GM12864 (cell line): ENCODE results near the gene LCN12.

Source experiments
- DNase-seq: peaks from one replicate; pipeline ENCODE4 v3.0.0-alpha.2; 2011; ENCODE audit warnings: low read depth
- H3K4me3 ChIP-seq: 2 replicates; pipeline ENCODE4 v1.5.1; 2011; ENCODE audit warnings: mild to moderate bottlenecking, low read depth, low read length, control low read depth
- TF ChIP-seq, protein P1 (sequence below): IDR thresholded peaks from 2 replicates; pipeline ENCODE4 v1.5.1; 2011; ENCODE audit warnings: low read depth, mild to moderate bottlenecking, moderate library complexity, low read length, control low read depth, inconsistent platforms; ENCODE audit errors: missing control alignments

The LCN12 gene

DNA sequence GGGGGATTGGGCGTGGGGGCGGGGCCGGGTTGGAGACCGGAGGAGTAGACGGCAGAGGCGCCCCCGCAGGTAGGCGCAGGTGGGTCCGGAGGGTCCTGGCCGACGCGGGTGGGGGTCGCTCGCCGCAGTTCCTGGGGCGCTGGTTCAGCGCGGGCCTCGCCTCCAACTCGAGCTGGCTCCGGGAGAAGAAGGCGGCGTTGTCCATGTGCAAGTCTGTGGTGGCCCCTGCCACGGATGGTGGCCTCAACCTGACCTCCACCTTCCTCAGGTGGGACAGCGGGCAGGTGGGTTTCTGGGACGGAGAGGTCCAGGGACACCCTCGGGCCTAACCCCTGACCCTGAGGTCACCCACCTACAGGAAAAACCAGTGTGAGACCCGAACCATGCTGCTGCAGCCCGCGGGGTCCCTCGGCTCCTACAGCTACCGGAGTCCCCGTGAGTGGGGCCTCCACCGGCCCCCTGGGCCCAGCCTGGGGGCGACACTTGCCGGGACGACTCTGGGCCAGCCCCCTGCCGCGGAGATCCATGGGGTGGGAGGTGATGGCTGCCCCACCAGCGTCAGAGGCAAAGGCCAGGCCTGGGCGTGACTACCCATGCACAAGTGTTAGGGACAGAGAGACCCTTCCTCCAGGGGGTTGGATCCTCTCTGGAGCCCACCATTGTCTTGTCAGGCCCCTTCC is 26.9 kb downstream of the LCN12 start:
- no peak overlapping the region for H3K4me3 ChIP-seq
- TF ChIP-seq, protein P1, sequence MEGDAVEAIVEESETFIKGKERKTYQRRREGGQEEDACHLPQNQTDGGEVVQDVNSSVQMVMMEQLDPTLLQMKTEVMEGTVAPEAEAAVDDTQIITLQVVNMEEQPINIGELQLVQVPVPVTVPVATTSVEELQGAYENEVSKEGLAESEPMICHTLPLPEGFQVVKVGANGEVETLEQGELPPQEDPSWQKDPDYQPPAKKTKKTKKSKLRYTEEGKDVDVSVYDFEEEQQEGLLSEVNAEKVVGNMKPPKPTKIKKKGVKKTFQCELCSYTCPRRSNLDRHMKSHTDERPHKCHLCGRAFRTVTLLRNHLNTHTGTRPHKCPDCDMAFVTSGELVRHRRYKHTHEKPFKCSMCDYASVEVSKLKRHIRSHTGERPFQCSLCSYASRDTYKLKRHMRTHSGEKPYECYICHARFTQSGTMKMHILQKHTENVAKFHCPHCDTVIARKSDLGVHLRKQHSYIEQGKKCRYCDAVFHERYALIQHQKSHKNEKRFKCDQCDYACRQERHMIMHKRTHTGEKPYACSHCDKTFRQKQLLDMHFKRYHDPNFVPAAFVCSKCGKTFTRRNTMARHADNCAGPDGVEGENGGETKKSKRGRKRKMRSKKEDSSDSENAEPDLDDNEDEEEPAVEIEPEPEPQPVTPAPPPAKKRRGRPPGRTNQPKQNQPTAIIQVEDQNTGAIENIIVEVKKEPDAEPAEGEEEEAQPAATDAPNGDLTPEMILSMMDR = no peak
- DNase-seq = no peak

DNA sequence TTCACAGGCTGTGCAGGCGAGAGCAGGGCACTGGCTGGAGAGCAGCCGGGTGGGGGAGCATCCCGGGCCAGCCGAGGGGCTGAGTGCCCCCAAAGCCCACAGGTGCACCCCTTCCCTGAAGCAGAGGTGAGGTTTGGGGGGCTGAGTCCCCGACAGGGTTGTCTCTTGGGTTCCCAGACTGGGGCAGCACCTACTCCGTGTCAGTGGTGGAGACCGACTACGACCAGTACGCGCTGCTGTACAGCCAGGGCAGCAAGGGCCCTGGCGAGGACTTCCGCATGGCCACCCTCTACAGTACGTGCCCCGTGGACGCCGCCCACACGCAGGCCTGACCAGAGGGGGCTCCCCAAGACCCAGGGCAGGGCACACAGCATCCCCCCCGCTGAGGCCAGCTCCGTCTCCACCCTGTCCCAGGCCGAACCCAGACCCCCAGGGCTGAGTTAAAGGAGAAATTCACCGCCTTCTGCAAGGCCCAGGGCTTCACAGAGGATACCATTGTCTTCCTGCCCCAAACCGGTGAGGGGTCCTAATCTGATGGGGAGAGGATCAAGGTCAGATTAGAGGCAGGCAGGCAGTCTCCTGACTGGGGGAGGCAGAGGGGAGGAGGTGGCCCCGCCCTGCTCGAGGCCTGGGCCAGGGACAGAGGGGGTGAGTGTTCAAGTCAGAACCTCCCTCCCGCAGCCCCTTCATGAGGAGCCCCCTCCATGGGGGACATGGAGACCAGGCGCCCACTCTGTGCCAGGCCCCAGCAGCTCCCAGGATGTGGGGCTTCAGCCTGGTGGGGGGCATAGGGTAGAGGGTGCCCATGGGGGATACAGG is 27.9 kb downstream of the LCN12 start:
- TF ChIP-seq, protein P1 = no peak

DNA sequence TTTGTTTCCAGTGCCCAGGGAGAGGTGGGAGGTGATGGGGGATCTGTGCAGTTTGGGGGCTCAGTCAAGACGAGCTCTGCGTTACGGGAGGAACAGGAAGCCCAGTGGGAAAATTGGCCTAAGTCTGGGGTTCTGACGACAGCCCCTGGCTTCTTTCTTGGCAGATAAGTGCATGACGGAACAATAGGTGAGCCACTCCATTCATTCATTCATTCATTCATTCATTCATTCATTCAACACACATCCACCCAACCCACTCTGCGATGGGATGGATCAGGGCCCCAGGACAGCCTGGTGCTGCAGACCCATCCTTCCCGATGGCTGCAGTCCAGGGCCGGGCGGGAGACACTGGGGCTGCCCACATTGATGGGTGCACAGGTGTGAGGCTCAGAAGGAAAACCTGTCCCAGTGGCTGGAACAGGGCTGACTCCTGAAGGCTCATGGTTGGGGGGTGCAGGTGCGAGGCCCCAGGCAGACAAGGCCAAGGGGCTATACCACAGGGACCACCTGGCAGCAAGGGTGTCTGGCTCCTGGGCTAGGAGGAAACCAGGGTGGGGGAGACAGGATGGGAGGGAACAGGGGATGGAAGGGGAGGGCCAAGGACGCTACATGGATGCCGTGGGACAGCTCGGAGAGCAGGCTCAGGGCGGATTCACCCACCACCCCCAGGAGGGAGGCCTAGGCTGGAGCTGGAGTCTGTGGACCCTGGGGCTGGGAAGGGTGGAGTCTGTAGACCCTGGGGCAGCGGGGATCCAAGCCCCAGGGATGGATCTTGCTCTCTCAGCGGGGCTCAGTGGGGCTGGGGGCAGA is 28.8 kb downstream of the LCN12 start:
- TF ChIP-seq, protein P1 = no peak
- DNase-seq = no peak
- no peak overlapping the region for H3K4me3 ChIP-seq

More for the DNA sequence above, 27.9 kb downstream of the LCN12 start:
- no peak for DNase-seq
- H3K4me3 ChIP-seq = no peak overlapping the region

DNA sequence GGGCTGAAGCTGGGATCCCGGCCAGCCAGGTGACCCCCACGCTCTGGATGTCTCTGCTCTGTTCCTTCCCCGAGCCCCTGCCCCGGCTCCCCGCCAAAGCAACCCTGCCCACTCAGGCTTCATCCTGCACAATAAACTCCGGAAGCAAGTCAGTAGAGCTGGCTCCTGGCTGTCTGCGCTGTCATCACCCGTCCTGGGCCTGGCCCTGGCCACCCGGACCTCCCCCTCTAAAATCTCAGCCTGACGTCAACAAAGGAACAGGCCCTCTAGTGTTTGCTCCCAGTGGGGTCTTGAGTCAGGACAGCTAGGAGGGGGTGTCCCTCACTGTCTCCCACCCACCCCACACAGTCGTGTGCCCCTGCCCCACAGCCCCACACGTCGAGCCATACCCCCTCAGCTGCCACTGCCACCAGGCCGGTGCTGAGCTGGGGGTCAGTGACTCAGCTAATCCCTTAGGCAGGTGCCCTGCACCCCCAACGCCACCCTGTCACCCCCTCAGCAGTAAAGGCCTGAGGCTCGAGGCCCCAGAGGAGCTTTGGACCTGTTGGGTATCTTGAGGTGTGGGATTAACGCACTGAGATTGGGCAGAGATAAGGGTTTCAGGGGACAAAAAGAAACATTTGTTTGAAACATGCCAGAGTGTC is 29.6 kb downstream of the LCN12 start:
- TF ChIP-seq, protein P1 = no peak
- no peak overlapping the region for H3K4me3 ChIP-seq
- no peak for DNase-seq

DNA sequence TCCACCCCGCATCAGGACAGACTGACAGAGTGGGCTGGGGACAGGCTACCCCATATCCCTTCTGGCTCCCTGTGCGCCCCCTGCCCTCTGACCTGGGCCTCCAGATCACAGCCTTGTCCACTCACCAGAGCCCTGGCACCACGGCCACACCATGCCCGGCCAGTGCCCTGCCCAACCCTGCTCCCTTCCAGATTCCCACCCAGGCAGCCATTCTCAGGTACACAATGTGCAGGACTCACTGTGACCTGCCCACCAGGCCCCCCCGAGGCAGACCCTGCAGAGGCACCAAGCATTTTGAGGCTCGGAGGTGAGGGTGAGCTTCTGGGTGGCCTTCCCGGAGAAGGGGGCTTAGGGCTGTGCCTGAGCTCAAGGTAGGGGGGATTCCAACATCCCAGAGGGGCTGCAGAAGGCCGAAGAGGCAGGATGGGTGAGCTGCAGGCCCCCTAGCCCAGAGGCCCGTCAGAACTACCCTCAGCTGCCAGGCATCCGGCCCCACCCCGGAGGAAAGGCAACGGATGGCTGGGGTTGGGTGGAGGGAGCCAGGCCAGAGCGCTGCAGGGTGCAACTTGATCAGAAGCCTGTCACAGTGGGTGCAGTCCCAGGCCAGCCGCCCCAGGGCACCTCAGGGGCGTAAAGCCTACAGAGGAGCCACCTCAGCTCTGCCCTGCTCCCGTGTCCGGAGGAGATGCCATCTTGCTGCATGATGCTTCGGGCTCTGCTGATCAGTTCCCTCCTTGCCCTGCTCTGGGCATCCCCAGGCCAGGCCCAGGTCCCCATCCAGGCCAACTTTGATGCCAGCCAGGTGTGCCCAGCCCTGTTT is 30.4 kb downstream of the LCN12 start, which contains the start of gene LCNL1:
Gene LCNL1, plus strand, starts transcription at position 762 of the 820 bp plus-strand sequence. CDS start 594 bp downstream, outside the sequence.
- TF ChIP-seq, protein P1 = no peak
- no peak for DNase-seq
- H3K4me3 ChIP-seq = no peak within 1 kb of the TSS

DNA sequence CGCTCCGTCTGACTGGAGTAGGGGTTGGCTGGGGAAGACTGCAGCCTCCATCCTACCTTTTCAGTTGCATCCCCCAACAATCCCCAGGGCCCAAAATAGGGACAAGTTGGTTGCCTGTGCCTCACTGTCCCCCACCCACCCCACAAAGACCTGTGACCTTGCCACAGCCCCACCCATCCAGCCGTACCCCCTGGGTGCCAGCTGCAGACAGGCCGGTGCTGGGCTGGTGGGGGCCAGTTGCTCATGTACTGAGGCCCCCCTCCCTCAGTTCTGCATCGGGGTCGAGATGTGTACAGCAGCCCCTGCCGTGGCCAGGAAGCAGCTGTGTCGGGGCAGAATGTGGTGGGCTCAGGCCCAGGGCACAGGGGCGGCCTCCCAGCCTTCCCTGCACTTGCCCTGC is 31.1 kb downstream of the LCN12 start:
- no peak overlapping the region for H3K4me3 ChIP-seq
- DNase-seq = no peak
- TF ChIP-seq, protein P1 = no peak
